ENCODE data around the gene ANK2. TPM values are rescaled to one million over a fixed set of nuclear protein-coding genes. Genes with fewer than 3 reads are reported as not detected.

The ANK2 gene
- total RNA-seq, 4 donors from 2014 or later, result 27.4 to 142 (median 47.2) TPM

DNA sequence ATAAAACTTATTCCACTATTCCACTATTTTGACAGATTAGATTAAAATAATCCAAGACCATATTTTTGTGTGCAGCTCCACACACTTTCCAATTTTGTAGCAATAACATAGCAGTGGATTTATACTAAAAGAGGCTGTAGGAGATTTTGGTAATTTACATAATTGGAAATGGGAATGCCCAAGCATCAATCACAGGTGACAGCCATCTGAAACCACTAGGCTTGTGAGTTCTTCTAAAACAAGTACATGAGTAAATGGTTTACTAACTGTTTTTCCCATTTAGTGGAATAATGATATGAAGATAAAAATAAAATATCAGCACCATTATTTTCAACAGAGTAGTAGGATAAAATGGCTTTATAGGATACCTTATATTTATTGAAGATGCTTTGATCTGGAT, 4.4 kb downstream of the ANK2 start:
- Histone ChIP-seq H3K9me3 (no peaks in the 10 kb centered on the region), H3K4me1 (no peaks in the 10 kb centered on the region), H3K4me3 (no peak overlapping the region), H3K36me3 (no peaks in the 10 kb centered on the region), H3K27ac (no peak overlapping the region), H3K27me3 (no peaks in the 10 kb centered on the region)
- DNase-seq, result no peak
- intact Hi-C loops (cut with DNase I; ENCODE audit: low total_unique reads), result no loop called here
- no peak for TF ChIP-seq CTCF (IDR thresholded peaks at IDR 0.05)

- H3K4me1 ChIP-seq, result no peaks in the 10 kb centered on the region
- no peak overlapping the region for H3K27ac ChIP-seq
- DNase-seq, result no peak
- H3K27me3 ChIP-seq, result no peaks in the 10 kb centered on the region
- H3K4me3 ChIP-seq, result no peak overlapping the region
- TF ChIP-seq POLR2A (IDR thresholded peaks at IDR 0.05) (no peak), CTCF (IDR thresholded peaks at IDR 0.05) (no peak)
- H3K9me3 ChIP-seq, result no peaks in the 10 kb centered on the region
- intact Hi-C loops (cut with DNase I; ENCODE audit: low total_unique reads), result no loop called here
- no peaks in the 10 kb centered on the region for H3K36me3 ChIP-seq
These were observed 6.9 kb downstream of the ANK2 start for GRCh38 chr4:113056318-113056717.

GRCh38 chr4:113057891-113058290, 8.4 kb downstream of the ANK2 start:
- no peak for DNase-seq
- Histone ChIP-seq H3K4me3 (no peak overlapping the region), H3K27me3 (no peaks in the 10 kb centered on the region), H3K27ac (no peak overlapping the region), H3K9me3 (no peaks in the 10 kb centered on the region), H3K36me3 (no peaks in the 10 kb centered on the region), H3K4me1 (no peaks in the 10 kb centered on the region)
- TF ChIP-seq POLR2A (IDR thresholded peaks at IDR 0.05), result no peak
- no peak for TF ChIP-seq CTCF (IDR thresholded peaks at IDR 0.05)
- intact Hi-C loops (cut with DNase I; ENCODE audit: low total_unique reads), result no loop called here

GRCh38 chr4:113059449-113060182, 10.2 kb downstream of the ANK2 start:
- H3K4me1 ChIP-seq, result no peaks in the 10 kb centered on the region
- DNase-seq, result no peak
- H3K4me3 ChIP-seq, result no peak overlapping the region
- no peaks in the 10 kb centered on the region for H3K9me3 ChIP-seq
- TF ChIP-seq CTCF (IDR thresholded peaks at IDR 0.05), result no peak
- no peak for TF ChIP-seq POLR2A (IDR thresholded peaks at IDR 0.05)
- intact Hi-C loops (cut with DNase I; ENCODE audit: low total_unique reads), result no loop called here
- no peaks in the 10 kb centered on the region for H3K27me3 ChIP-seq
- H3K27ac ChIP-seq, result no peak overlapping the region
- H3K36me3 ChIP-seq, result no peaks in the 10 kb centered on the region

DNA sequence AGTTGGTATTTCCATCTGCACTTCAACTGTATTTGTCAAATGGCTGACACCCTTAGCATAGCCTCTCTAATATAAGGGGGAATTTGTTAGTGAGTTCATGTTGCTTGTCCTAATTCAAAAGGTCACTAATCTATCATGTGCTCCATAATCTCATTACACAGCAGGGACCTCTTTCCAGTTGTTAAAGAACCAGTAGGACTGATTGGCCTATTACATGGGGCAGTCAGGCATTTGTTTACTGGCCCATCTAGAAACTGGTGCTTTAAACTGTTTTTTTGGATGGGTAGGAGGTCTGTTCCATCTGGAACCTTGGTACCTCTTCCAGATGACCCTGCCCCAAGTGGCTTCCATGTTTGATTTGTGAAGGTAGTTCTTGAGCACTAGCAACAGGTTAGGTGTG, 11.4 kb downstream of the ANK2 start:
- H3K36me3 ChIP-seq, result no peaks in the 10 kb centered on the region
- no peak overlapping the region for H3K27ac ChIP-seq
- no peak for DNase-seq
- intact Hi-C loops (cut with DNase I; ENCODE audit: low total_unique reads), result no loop called here
- H3K4me3 ChIP-seq, result no peak overlapping the region
- no peaks in the 10 kb centered on the region for H3K4me1 ChIP-seq
- no peak for TF ChIP-seq POLR2A (IDR thresholded peaks at IDR 0.05)
- no peak for TF ChIP-seq CTCF (IDR thresholded peaks at IDR 0.05)
- H3K27me3 ChIP-seq, result no peaks in the 10 kb centered on the region
- no peaks in the 10 kb centered on the region for H3K9me3 ChIP-seq

All from uterus (tissue), 4 donors.